Measurements from ENCODE around the gene AKT3. TPM values are rescaled to one million over a fixed set of nuclear protein-coding genes. Genes with fewer than 3 reads are reported as not detected.
A peak's percentile ranks its signal among the peaks of the same experiment; 100 is the strongest.

AKT3 gene
- total and polyA plus RNA-seq, 2 experiments from 2014 or later, result 4.5 to 18.5 TPM

DNA sequence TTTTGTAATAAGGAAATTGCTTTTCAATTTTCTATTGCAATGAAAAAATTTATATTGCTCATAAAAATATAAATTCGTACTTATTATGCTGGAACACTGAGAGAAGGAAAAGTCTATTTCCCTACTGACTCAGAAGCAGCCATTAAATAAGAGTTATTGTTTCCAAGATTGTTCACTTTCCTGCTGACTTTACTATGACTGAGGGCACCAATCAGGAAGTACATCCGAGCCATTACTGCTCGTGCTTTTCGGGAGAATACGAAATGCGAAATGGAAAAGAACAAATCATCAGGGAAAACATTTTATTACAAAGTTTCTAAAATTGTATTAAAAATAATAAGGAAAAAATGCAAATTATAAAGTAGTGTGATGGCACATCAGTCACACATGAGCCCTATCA, 204.8 kb downstream of the AKT3 start (continued):
- TF ChIP-seq, protein P1, sequence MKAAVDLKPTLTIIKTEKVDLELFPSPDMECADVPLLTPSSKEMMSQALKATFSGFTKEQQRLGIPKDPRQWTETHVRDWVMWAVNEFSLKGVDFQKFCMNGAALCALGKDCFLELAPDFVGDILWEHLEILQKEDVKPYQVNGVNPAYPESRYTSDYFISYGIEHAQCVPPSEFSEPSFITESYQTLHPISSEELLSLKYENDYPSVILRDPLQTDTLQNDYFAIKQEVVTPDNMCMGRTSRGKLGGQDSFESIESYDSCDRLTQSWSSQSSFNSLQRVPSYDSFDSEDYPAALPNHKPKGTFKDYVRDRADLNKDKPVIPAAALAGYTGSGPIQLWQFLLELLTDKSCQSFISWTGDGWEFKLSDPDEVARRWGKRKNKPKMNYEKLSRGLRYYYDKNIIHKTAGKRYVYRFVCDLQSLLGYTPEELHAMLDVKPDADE (IDR thresholded peaks at IDR 0.05), result no peak
- no peak for TF ChIP-seq STAT1 (IDR thresholded peaks at IDR 0.05; ENCODE audit: unreplicated experiment)
- TF ChIP-seq REST (IDR thresholded peaks at IDR 0.05; ENCODE audit: unreplicated experiment), result no peak

DNA sequence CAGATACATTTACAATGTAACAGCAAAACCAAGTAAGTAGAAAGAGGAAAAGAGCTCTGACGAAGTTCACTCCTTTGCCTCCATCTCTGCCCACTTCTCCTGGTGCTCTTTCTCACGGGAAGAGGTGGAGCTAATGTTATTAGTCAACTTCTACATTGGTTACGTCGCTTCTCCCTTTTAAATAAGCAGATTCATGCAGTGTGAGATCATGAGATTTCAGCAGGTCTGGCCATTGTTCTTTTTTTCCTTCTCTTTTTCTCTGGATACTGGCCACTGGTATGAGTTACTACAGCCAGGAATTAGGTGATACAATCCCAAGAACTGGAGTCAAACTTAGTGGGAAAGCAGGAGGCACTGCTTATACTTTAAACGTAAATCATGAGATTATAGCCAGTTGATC, 207.1 kb downstream of the AKT3 start:
- no peaks in the 10 kb centered on the region for H3K27me3 ChIP-seq (ENCODE audit: insufficient read depth)
- no peak for TF ChIP-seq ZNF114 (CRISPR knock-in tag; IDR thresholded peaks at IDR 0.05)
- TF ChIP-seq CTCF (conservative IDR thresholded peaks at IDR 0.05; ENCODE audit: low read depth in 2 of 2), result no peak
- TF ChIP-seq ZNF331 (CRISPR knock-in tag; IDR thresholded peaks at IDR 0.05; ENCODE audit: low read depth), result no peak
- no peak for TF ChIP-seq NANOG (IDR thresholded peaks at IDR 0.05; ENCODE audit: borderline replicate concordance)
- TF ChIP-seq CREB1 (CRISPR knock-in tag; IDR thresholded peaks at IDR 0.05; ENCODE audit: low read depth), result no peak
- TF ChIP-seq POLR2AphosphoS5 (IDR thresholded peaks at IDR 0.05; ENCODE audit: low read depth), result no peak
- H2AFZ ChIP-seq, result no peak overlapping the region
- H3K79me2 ChIP-seq (replicated peaks; ENCODE audit: insufficient read depth), result no peaks in the 10 kb centered on the region
- Mint-ChIP-seq H3K9me3 (peaks cover 14% of the 10 kb centered on the region), H3K36me3 (ENCODE audit: low read depth) (peaks cover 29% of the 10 kb centered on the region), H3K27ac (no peak overlapping the region), H3K4me3 (no peak overlapping the region), H3K4me1 (0 out of 3 replicates have a peak, but pooled peaks cover 2% of the 10 kb centered on the region), H3K27me3 (ENCODE audit: insufficient read depth, low read depth, poor library complexity) (no peaks in the 10 kb centered on the region)
- H3K4me2 ChIP-seq, result no peak overlapping the region
- no peaks in the 10 kb centered on the region for H3F3A ChIP-seq (replicated peaks; ENCODE audit: low read depth)
- H3K4me1 ChIP-seq (ENCODE audit: insufficient read depth), result no peaks in the 10 kb centered on the region
- no peak overlapping the region for H3K4me3 ChIP-seq
- H3K27ac ChIP-seq (ENCODE audit: low read depth), result no peak overlapping the region
- DNase-seq (ENCODE audit: low spot score), result peak; percentile 5
- H3K36me3 ChIP-seq (ENCODE audit: insufficient read depth), result no peaks in the 10 kb centered on the region; the same call in 1 of the 2 replicates
- no peaks in the 10 kb centered on the region for H4K20me1 ChIP-seq (replicated peaks; ENCODE audit: insufficient read depth)
- no peak for ATAC-seq
- no peaks in the 10 kb centered on the region for H3K9me2 ChIP-seq (ENCODE audit: insufficient read depth)

All from GM23338 (cell line).